Upper lobe of left lung (tissue), 4 donors: ENCODE results near the gene ACAP2.

ENCODE experiments used
- CTCF ChIP-seq, 6 experiments: fragments of 450-650 bp in 4 of 6; fragments of 200-600 bp in 2 of 6; sonication (generic) in 2 of 6; IDR thresholded peaks; one replicate each; pipeline ENCODE4 v1.5.1; 2016 to 2019; ENCODE audit warnings: antibody characterized with exemption in 6 of 6
- EP300 ChIP-seq, 4 donors: sonication (generic); formaldehyde crosslinking; IDR thresholded peaks; one replicate each; pipeline ENCODE4 v1.5.1; 2017; ENCODE audit warnings: antibody characterized with exemption in 4 of 4, control low read depth in 2 of 4
- POLR2A ChIP-seq, 4 donors: fragments of 450-650 bp; IDR thresholded peaks; one replicate each; pipeline ENCODE4 v1.5.1; 2016 to 2017; ENCODE audit warnings: antibody characterized with exemption in 4 of 4, mild to moderate bottlenecking in 2 of 4

GRCh38 chr3:195245531-195245951 lies 197.3 kb downstream of the ACAP2 start:
- TF ChIP-seq CTCF (IDR thresholded peaks at IDR 0.05) (no peak), POLR2A (IDR thresholded peaks at IDR 0.05) (no peak), EP300 (IDR thresholded peaks at IDR 0.05) (no peak)
